GM13977 (cell line): Measurements from ENCODE around the gene MAPK1IP1L.

Experiments used
- DNase-seq: peaks from one replicate; pipeline ENCODE4 v3.0.0; 2012; ENCODE audit warnings: low spot score
- CTCF ChIP-seq: IDR thresholded peaks from 2 replicates; pipeline ENCODE4 v1.5.1; 2012; ENCODE audit warnings: mild to moderate bottlenecking, control low read depth; ENCODE audit not compliant: insufficient read depth; ENCODE audit errors: extremely low read depth, missing control alignments
- in situ Hi-C: fragments of 300-500 bp; cut with MboI; formaldehyde crosslinking; loops from one replicate; pipeline ENCODE4 v1.12.0; 2022; ENCODE audit warnings: low sequenced_read_pairs, low pct_unique_long_range_greater_than_20kb, mixed read lengths, inconsistent platforms; ENCODE audit not compliant: unreplicated experiment

The MAPK1IP1L gene

DNA sequence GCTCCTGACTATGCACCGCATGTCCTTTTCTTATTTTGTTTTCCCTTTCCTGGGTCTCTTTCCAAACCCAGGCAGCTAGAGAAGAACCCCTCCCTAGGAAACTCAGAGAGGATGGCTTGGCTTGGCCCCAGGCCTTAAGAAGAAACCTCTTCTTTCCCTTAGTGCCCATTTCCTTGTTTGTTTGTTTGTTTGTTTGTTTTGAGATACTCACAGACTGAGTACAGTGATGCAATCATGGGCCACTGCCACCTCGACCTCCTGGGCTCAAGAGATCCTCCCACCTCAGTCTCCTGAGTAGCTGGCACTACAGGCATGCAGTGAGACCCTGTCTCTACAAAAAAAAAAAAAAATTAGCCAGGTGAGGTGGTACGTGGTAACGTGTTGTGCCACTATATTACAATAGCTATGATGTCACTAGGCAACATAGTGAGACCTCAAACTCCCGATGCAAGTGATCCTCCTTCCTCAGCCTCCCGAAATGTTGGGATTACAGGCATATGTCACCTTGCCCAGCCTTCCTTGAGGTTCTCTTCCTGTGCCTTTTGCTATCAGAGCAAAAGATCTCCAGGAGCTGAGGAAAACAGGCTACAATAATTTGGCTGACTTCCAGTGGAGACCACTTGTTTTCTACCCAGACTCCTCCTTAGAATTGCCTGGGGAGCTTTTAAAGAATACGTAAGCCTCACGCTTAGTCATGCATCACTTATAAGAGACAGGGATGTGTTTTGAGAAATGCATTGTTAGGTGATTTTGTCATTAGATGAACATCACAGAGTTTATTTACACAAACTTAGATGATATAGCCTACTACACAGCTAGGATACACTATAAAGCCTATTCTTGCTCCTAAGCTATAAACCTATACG, 43.1 kb downstream of the MAPK1IP1L start:
- no peak for TF ChIP-seq CTCF
- no peak for DNase-seq
- in situ Hi-C loops, result no loop called here

DNA sequence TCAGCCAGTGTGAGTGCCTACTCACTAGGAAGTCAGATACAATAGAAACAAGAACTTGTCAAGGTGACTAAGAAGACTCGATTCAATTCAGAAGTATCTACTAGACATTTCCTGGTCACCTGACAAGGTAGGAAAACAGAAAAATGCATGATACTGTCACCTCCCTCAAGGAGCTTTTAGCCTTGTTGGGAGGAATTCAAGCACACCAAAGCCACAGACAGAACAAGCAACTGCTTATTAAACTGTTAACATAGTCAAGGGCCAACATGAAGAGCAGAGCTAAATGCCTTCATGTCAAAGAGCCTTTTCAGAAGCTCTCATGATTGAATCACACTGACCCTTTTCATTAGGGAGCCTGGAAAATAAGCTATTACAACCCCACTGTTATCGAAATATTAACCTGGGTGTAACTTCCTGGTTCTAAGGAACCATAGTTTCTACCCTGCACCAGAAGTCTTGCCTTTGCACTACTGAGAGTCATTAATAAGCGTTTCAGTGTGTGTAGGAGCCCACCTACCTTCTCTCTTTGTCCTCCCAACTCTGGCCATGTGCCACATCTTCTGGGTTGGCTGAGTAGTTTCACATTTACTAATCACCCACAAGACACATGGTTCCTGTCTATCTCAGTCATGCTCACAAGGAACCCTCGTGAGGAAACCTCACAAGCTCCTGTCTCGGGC, 46.6 kb downstream of the MAPK1IP1L start:
- DNase-seq, result peak; percentile 76
- TF ChIP-seq CTCF, result no peak
- in situ Hi-C loops, result no loop called here

- DNase-seq, result no peak
- in situ Hi-C loops, result no loop called here
- no peak for TF ChIP-seq CTCF
Observed at GRCh38 chr14:55098561-55098898, 47.1 kb downstream of the MAPK1IP1L start.

DNA sequence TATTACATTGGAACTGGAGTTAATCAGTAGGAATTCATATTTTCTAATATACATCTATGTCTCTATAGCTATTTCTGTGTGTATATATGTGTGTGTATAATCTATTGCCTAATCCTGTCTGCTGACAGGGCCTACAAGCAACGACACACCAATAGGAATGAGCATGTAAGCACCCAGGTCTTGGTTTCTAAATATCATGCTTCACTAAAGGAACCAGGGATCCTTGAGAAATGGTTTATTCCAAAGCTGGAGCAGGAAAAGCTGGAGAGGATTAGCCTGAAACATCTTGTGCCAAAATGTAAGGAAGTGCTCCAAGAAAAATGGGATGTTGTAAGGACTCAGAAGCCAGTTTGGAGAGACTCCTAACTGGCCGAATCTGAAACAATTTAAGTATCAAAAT, 48.3 kb downstream of the MAPK1IP1L start:
- DNase-seq, result no peak
- in situ Hi-C loops, result no loop called here
- no peak for TF ChIP-seq CTCF

DNA sequence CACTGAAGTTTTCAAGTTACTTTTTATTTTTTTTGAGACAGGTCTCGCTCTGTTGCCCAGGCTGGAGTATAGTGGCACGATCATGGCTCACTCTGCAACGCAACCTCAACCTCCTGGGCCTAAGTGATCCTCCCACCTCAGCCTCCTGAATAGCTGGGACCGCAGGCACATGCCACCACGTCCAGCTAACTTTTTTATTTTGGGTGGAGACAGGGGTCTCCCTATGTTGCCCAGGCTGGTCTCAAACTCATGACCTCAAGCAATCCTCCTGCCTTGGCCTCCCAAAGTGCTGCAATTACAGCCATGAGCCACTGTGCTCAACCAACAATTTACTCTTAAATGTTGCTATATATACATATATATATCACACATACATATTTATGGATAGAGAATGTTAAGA, 50.3 kb downstream of the MAPK1IP1L start:
- in situ Hi-C loops, result no loop called here
- DNase-seq, result no peak
- TF ChIP-seq CTCF, result no peak

GRCh38 chr14:55102141-55102621, 50.7 kb downstream of the MAPK1IP1L start:
- in situ Hi-C loops, result no loop called here
- peak; percentile 75 for DNase-seq
- TF ChIP-seq CTCF, result no peak
